HG02588 (cell line): ENCODE measurements around the gene CNOT6.
"Not testable (repeated sequence)": the region's sequence is repeated elsewhere in the genome, so short reads cannot be mapped to it uniquely, and the experiment has no call there.

Experiments
- ATAC-seq: cut with Tn5 transposase; IDR thresholded peaks from one replicate; pipeline ENCODE4 v1.9.1; 2021; ENCODE audit warnings: mild to moderate bottlenecking, moderate library complexity; ENCODE audit not compliant: unreplicated experiment

CNOT6 gene

DNA sequence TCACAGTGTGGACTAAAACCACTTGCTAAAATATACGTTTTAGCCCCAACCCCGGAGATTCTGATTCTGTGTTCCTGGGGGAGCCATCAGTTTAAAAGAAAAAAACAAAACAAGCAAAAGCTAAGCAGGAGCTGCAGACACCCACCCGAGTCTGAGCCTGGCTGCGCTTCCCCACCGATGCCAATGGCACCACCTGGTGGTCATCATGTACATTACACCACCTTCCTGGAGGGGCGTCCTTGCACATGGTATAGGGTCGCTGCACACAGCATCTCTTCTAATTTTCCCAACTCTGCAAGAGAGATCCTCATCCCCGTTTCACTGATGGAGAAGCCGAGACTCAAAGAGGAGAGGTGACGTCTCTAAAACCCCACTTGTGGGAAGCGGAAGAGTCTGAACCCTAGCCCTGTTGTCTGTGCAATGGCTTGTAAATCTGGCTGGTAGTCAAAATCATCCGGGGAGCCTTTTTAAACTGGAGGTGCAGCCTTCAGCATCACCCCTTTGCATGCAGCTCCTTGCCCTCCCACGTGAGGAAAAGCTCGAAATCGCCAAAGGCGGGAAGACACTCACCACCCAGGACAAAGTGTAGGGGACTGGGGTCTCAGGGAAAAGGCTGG is 23.1 kb upstream of the CNOT6 start:
- ATAC-seq, result no peak

DNA sequence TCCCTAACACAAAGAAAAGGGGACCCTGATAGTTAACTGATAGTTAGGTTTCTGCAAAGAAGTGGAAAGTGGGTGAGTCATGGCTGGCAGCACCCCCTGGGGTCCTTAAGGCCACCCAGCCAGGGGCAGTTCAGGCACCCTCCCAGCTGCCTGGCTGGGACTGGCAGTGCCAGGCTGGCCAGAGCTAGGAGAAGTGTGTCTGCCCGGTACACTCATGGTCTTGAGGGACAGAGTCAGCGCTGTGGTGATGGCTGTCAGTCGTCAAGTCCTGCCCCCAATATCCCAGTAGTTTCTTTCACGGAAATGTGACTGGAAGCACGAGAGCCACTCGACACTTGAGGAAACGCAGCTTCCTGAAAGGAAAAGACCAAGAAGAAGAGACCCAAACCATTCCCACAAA is 22.3 kb upstream of the CNOT6 start:
- no peak for ATAC-seq

DNA sequence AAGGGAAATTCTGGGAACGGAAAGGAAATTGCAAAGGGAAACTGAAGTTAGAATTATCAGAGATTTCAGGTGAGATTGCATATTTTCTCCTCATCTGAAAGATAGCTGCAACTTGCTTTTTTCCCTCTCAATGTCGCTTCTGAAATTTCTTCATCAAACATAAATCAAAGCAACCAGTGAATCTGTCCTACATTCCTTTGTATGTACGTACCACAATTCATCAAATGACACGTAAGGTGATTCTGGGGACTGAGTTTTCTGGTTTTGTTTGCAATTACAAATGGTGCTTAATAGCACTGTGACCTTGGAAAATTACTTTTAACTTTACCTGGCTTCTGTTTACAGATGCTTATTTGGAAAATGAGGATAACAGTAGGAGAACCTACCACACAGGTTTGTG is 21.9 kb upstream of the CNOT6 start:
- ATAC-seq, result no peak

DNA sequence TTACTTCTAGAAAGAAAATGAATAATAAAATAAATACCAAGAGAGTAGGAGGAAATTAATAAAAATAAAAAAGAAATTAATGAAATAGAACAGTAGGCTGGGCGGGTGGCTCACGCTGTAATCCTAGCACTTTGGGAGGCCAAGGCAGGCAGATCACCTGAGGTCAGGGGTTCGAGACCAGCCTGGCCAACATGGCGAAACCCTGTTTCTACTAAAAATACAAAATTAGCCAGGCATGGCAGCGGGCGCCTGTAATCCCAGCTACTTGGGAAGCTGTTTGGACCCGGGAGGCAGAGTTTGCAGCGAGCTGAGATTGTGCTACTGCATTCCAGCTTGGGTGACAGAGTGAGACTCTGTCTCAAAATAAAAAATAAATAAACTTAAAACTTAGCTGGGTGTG is 20.8 kb upstream of the CNOT6 start:
- not testable (repeated sequence) for ATAC-seq

DNA sequence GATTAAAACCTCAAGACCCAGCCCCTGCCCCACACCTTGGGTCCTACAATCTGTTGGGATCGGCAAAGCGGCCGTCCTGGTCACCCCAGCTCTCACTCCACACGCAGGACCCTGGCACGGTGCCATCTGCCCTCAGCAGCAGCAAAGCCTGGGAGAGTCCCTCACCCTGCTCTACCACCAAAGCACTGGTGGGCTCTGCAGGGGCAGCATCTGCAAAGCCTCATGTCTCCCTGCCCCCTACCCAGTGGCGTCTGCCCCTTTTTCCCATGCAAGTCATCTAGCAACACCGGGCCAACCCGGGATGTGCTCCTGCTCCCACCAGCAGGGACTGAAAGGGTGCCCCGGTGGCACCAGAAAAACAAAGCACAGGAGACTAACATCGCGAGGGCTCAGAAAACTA is 19.6 kb upstream of the CNOT6 start:
- no peak for ATAC-seq

DNA sequence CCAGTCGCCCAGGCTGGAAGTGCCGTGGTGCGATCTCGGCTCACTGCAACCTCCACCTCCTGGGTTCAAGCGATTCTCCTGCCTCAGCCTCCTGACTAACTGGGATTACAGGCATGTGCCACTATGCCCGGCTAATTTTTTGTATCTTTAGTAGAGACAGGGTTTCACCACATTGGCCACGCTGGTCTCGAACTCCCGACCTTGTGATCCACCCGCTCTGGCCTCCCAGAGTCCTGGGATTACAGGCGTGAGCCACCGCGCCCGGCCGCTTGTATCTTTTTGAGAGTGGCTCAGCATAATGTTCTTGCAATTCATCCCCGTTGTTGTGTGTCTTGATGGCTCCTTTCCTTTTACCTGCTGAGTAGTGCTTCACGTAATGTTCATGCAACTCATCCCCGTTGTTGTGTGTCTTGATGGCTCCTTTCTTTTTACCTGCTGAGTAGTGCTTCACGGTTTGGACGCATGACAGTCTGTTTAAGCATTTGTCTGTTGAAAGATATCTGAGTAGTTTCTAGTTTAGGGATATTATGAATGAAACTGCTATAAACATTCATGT is 18.1 kb upstream of the CNOT6 start:
- ATAC-seq, result not testable (repeated sequence)

DNA sequence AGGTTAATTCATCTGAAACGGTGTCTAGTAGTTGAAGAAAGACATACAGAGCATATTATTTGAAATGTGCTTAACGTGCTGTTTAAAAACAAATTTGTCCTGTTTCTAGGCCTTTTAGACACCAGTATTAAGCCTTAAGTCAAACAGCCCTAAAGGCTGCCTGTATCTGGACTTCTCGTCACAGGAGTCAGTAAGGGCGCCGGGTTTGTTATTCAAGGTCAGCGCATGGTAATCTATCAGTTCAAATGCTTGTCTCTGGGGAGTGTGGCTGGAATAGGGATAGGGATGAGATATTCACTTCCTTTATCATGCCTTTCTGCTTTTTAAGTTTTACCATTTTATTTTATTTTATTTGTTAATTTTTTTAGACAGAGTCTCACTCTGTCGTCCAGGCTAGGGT is 9.4 kb upstream of the CNOT6 start:
- ATAC-seq, result no peak

DNA sequence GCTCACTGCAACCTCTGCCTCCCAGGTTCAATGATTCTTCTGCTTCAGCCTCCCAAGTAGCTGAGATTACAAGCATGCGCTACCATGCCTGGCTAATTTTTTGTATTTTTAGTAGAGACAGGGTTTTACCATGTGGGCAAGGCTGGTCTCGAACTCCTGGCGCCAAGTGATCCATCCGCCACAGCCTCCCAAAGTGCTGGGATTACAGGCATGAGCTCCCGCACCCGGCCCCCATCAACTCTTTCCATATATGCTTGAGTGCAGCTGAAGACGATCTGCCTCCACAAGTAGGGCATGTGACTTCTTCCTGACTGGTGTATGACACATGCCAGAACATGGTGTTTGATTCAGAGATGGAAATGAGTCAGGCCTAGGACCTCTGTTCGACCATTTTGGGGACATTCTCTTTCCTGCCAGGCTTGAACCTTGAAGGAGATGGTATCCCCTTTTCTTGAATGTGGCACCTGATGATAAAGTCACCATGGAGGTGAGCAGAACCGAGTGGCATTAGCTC is 7.5 kb upstream of the CNOT6 start:
- no peak for ATAC-seq

DNA sequence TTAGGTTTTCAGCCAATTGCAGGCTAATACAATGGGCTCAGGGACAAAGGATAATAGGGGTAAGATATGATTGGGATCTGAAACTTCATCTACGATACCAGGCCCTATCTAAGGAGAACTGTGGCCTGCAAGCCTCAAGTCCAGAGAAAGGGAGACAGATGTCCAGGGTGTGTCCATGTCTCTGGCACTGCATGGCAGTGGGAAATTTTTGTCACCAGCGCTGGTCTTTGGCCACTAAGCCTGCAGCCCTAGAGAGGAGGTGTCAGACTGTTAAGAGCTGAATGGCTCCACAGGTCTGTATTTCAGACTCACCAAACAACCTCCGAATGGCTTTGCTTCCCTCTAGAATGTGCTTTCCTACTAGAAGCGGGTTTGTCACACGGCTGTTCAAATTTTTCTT is 6.6 kb upstream of the CNOT6 start:
- no peak for ATAC-seq

DNA sequence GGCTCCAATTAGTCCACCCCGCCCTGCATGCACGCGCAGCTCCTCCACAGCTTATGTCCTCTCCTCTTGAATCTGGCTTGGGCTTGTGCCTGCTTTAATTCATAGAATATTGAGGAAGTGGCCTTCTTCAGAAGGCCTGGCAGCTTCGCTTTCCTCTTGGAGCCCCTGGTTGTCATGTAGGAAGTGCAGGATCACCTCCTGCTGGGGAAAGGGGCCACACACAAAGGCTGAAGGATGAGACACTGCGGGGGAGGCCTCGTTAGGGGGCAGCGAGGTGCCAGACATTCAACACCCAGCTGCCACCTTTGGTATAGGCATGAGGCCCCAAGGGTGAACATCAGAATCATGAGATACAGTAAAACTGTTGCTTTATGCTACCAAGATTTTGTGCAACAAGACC is 2.7 kb upstream of the CNOT6 start:
- no peak for ATAC-seq

DNA sequence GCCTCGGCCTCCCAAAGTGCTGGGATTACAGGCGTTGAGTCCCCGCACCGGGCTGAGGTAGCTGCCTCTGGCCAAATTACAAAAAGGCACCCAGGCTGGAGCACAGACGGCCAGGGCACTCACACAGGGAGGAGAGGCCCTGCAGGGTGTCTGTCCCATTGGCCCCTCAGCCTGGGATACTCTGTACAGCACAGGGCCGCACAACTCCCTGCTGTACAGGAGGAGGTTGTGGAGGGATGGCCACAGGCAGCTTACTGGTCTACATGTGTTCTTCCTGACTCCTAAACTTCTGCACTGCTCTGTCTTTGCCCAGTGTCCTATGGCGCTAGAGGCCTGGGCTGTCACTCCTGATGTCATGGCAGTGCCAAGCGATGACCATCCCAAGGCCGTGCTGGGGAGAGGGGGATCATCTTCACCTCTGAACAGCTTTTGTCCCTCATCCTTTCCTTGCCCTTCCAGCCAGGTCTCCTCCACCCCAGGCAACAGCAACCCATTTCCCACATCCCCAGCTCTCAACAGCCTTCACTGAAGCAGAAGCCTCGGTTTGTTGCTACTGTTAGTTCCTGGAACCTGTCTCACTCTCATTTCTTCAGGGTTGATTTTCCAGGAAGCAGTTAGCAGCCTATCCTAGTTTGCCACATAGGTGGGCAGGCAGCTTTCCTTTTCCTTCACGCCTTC is 1.8 kb upstream of the CNOT6 start:
- ATAC-seq, result no peak

DNA sequence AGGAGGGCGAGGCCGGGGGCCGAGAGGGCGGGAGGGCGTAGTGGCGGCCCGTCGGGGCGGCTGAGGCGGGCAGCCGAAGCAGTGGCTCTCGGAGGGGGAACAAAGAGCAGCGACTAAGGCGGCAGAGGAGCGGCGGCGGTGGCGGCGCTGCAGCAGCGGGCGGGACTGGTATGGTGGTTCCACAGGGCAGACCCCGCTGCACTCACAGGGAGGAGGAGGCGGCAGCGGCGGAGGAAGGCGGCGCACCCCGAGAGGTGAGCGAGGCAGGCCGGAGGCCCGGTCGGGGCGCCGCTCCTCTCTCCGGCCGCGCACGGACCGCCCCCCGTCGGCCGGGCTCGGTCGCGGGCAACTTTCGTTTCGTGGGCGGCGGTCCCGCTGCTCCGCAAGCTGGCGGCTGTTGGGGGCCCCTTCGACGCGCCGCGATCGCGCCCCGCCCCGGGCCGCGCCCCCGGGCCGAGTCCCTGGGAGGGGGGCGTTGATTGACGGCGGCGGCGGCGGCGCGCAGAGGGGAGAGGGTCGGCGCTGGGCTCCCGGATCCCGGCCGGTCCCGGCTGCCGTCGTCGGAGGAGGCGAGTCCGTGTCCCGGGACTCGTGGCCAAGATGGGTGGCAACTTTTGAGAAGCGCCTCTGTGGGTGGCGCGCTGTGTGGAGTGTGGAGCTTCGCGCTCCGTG is 467 bp downstream of the CNOT6 start:
- peak; percentile 41 for ATAC-seq

DNA sequence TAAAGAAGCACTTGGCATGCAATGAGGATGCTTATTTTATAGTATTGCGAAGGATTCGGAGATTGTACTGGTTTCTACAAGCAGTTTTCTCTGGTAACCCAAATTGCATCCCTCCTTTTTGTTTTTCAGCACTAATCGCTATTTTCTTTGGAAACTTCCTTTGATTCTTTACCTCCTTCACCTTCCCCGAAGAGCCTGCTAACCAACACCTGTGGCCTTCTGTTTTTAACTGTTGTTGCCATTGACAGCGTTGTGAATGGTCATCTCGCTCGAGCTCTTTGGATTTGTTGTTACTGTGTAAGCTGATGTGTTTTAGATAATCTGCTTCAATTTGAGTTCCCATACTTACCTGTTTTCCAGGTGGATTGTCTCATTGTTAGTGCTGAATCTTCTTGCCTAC is 1.1 kb downstream of the CNOT6 start:
- ATAC-seq, result no peak

DNA sequence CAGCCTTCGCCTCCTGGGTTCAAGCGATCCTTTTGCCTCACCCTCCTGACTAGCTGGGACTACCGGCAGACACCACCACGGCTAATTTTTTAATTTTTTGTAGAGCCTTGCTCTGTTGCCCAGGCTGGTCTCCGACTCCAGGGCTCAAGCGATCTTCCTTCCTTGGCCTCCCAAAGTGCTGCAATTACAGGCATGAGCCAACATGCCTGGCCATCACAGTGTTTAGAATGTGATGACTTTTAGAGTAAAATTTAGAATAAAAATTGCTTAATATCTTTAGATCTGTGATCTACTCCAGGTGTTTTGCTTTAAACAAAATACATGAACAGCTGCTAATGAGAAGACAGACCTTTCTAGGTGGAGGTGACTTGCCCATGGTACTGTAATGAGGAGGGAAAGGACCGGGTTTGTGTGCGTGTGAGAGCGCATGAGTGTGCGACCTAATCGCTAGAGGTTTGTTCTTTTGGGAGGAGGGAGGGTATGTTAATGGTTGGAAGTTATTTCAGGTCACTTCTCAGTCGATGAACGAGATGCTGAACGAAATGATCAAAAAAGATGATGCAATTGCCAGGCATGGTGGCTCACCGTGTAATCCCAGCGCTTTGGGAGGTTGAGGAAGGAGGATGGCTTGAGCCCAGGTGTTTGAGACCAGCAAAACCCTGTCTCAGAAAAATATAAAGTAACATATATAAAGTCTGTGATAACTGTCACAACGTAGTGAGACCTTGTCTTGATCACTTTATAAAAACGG is 2.0 kb downstream of the CNOT6 start:
- no peak for ATAC-seq

DNA sequence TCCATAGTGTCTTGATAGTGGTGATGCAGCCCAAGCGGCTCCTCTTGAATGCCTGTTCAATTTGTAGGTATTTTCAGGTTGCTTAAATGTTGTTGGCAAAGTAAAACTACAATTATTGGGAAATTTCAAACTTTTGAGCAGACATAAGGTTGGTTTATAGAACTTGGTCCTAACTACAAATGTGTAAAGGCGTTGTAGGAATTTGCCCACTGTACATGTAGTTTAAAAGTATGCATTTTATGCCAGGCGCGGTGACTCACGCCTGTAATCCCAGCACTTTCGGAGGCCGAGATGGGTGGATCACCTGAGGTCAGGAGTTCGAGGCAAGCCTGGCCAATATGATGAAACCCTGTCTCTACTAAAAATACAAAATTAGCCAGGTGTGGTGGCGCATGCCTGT is 2.6 kb downstream of the CNOT6 start:
- not testable (repeated sequence) for ATAC-seq

DNA sequence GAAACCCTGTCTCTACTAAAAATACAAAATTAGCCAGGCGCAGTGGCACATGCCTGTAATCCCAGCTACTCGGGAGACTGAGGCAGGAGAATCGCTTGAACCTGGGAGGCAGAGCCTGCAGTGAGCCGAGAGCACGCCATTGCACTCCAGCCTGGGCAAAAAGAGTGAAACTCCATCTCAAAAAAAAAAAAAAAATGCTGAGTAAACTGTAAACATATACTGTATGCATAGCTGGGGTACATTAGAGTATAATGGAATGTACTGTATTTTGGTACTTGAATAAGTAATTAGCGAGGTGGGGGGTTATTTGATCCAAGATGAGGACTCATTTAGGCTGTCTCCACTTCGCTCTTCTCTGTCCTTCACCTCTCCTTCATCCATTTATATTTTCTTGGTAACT is 3.7 kb downstream of the CNOT6 start:
- ATAC-seq, result not testable (repeated sequence)

DNA sequence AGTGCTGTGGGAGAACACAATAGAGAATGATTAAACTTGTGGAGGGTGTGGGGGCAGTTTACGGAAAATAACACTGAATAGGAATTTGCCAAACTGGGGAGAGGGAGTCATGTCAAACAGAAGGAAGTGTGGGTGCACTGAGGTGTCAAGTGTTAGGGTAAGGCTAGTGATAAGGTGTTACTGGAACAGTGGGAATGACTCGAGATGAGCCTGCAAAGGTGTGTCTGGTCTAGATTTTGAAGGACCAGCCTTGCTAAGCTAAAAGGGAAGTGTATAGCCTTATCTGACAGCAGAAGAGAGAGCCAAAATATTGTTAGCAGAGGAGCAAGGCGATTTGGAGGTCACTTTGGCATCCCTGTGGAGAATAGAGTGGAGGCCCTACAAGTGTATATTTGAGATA is 4.2 kb downstream of the CNOT6 start:
- ATAC-seq, result no peak

DNA sequence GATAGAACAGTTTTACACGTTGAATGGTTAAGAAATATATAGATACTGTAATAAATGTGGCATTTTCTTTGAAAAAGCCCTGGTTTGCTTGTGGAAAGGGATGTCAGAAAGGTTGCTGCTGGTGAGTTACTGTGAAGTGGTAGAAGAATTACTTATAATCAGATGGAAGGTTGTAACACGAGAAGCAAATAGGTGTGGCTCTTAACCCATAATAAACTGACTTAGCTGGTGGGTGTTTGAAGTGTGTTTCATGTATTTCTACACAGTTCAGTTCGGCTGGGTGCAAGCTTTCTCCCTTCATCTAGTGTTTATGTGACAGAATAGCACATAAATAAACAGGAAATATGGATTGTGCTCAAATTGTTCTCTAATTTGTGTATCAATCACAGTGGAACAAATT is 5.5 kb downstream of the CNOT6 start:
- ATAC-seq, result no peak

DNA sequence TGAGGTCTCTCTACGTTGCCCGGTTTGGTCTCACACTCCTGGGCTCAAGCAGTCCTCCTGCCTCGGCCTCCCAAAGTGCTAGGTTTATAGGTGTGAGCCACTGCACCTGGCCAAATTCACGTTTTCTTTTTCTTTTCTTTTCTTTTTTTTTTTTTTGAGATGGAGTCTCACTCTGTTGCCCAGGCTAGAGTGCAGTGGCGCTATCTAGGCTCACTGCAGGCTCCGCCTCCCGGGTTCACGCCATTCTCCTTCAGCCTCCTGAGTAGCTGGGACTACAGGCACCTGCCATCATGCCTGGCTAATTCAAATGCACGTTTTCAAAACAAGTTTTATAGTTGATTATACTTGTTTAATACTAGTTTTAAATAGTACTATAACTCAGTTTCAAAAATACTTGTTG is 6.1 kb downstream of the CNOT6 start:
- not testable (repeated sequence) for ATAC-seq

DNA sequence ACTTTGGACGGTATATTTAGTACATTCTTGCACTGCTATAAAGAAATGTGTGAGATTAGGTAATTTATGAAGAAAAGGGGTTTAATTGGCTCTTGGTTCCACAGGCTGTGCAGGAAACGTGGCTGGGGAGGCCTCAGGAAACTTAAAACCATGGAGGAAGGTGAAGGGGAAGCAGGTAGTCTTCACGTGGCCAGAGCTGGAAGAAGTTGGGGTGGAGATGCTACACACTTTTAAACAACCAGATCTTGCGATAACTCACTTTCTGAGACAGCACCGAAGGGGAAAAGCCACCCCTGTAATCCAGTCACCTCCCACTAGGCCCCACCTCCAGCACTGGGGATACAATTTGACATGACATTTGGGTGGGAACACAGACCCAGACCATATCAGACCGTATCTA is 13.5 kb downstream of the CNOT6 start:
- no peak for ATAC-seq

DNA sequence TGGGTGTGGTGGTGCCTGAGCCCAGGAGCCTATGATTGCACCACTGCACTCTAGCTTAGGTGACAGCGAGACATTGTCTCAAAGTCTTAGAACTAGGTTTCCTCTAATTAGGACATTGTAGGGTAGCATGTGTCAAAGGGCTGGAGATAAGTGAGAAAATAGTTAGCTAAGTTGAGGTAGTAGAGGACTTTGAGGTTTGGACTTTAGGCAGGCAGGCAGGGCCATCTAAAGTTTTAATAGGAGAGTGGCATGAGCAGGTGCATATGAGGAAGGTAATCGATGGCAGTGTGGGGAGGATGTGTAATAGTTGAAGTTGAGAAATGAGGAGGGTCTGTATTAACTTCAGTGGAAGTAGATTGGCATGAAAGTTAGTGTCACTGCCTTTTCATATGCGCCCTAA is 21.1 kb downstream of the CNOT6 start:
- no peak for ATAC-seq
